Measurements from ENCODE around the gene ALB.

The ALB gene

DNA sequence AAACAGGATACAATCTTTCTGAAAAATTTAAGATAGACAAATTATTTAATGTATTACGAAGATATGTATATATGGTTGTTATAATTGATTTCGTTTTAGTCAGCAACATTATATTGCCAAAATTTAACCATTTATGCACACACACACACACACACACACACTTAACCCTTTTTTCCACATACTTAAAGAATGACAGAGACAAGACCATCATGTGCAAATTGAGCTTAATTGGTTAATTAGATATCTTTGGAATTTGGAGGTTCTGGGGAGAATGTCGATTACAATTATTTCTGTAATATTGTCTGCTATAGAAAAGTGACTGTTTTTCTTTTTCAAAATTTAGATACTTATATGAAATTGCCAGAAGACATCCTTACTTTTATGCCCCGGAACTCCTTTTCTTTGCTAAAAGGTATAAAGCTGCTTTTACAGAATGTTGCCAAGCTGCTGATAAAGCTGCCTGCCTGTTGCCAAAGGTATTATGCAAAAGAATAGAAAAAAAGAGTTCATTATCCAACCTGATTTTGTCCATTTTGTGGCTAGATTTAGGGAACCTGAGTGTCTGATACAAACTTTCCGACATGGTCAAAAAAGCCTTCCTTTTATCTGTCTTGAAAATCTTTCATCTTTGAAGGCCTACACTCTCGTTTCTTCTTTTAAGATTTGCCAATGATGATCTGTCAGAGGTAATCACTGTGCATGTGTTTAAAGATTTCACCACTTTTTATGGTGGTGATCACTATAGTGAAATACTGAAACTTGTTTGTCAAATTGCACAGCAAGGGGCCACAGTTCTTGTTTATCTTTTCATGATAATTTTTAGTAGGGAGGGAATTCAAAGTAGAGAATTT is 5.2 kb downstream of the ALB start:
- DNase-seq, result no peak

DNA sequence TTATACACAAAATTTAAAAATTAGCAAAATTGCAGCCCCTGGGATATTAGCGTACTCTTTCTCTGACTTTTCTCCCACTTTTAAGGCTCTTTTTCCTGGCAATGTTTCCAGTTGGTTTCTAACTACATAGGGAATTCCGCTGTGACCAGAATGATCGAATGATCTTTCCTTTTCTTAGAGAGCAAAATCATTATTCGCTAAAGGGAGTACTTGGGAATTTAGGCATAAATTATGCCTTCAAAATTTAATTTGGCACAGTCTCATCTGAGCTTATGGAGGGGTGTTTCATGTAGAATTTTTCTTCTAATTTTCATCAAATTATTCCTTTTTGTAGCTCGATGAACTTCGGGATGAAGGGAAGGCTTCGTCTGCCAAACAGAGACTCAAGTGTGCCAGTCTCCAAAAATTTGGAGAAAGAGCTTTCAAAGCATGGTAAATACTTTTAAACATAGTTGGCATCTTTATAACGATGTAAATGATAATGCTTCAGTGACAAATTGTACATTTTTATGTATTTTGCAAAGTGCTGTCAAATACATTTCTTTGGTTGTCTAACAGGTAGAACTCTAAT is 6.0 kb downstream of the ALB start:
- DNase-seq, result no peak

- DNase-seq, result no peak
These were observed 7.0 kb downstream of the ALB start for GRCh38 chr4:73410916-73411730.

DNA sequence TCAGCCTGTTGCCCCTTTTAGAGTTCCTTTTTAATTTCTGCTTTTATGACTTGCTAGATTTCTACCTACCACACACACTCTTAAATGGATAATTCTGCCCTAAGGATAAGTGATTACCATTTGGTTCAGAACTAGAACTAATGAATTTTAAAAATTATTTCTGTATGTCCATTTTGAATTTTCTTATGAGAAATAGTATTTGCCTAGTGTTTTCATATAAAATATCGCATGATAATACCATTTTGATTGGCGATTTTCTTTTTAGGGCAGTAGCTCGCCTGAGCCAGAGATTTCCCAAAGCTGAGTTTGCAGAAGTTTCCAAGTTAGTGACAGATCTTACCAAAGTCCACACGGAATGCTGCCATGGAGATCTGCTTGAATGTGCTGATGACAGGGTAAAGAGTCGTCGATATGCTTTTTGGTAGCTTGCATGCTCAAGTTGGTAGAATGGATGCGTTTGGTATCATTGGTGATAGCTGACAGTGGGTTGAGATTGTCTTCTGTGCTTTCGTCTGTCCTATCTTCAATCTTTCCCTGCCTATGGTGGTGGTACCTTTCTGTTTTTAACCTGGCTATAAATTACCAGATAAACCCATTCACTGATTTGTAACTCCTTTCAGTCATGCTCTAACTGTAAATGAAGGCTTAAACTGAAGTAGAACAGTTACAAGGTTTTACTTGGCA is 7.8 kb downstream of the ALB start:
- DNase-seq, result no peak

- DNase-seq, result no peak
These were observed 9.2 kb downstream of the ALB start for GRCh38 chr4:73413294-73413755.

DNA sequence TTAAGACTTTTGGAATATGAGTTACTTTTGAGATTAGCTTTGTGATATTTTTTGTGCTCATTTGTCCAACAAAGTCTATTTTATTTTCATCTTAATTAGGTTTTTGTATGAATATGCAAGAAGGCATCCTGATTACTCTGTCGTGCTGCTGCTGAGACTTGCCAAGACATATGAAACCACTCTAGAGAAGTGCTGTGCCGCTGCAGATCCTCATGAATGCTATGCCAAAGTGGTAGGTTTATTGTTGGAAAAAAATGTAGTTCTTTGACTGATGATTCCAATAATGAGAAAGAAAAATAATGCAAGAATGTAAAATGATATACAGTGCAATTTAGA is 10.8 kb downstream of the ALB start:
- no peak for DNase-seq

DNA sequence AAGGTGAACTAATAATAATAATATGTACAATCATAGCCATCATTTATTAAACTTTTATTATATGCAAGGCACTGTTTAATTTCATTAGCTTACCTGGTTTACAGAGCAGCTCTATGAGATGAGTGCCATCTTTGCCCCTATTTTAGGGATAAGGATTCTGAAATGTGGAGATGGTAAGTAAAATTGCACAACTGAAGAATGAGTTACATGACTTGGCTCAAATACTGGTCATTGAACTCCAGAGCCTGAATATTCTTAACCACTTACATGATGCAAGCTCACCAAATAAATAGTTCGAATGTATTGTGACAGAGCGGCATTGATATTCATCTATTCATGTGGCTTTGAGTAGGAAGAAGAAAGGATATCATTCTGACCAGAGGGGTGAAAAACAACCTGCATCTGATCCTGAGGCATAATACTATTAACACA is 11.7 kb downstream of the ALB start:
- DNase-seq, result no peak

DNA sequence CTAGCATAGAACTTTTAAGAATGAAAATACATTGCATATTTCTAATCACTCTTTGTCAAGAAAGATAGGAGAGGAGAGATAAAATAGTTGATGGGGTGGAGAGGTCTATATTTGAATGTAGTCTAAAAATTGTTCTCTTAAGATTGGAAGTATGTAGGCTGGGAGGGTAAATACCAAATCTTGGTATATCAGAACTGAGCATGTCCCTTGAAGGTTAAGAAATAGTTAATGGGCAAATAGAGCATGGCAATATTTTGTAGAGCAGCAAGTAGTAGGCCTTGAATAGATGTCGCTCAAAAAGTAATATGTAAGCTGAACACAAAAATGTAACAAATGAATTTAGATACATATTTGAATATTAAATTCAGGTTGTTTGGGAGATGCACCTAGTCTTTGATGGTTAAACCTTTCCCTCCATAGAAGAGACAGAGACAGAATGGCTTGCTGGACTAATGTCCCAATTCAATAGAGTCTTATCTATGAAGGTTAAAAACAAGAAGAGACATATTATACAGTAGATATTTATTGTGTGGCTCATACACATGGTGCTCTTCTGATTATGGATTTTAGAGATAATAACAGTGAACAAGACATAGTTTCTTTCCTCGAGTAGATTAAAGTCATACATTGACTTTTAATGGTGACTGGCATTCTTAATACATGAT is 12.5 kb downstream of the ALB start:
- no peak for DNase-seq

DNA sequence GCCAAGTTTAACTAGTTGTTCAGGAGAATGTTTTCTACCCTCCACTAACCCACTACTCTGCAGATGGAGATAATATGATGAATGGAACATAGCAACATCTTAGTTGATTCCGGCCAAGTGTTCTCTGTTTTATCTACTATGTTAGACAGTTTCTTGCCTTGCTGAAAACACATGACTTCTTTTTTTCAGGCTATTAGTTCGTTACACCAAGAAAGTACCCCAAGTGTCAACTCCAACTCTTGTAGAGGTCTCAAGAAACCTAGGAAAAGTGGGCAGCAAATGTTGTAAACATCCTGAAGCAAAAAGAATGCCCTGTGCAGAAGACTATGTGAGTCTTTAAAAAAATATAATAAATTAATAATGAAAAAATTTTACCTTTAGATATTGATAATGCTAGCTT is 13.3 kb downstream of the ALB start:
- DNase-seq, result no peak

DNA sequence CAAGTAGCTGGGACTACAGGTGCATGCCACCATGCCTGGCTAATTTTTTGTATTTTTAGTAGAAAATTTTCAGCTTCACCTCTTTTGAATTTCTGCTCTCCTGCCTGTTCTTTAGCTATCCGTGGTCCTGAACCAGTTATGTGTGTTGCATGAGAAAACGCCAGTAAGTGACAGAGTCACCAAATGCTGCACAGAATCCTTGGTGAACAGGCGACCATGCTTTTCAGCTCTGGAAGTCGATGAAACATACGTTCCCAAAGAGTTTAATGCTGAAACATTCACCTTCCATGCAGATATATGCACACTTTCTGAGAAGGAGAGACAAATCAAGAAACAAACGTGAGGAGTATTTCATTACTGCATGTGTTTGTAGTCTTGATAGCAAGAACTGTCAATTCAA is 13.9 kb downstream of the ALB start:
- no peak for DNase-seq

GRCh38 chr4:73418677-73419076 is 14.6 kb downstream of the ALB start:
- DNase-seq, result no peak

- DNase-seq, result no peak
These were observed 15.3 kb downstream of the ALB start for GRCh38 chr4:73419106-73420038.

GRCh38 chr4:73420615-73421014 is 16.5 kb downstream of the ALB start:
- DNase-seq, result no peak

DNA sequence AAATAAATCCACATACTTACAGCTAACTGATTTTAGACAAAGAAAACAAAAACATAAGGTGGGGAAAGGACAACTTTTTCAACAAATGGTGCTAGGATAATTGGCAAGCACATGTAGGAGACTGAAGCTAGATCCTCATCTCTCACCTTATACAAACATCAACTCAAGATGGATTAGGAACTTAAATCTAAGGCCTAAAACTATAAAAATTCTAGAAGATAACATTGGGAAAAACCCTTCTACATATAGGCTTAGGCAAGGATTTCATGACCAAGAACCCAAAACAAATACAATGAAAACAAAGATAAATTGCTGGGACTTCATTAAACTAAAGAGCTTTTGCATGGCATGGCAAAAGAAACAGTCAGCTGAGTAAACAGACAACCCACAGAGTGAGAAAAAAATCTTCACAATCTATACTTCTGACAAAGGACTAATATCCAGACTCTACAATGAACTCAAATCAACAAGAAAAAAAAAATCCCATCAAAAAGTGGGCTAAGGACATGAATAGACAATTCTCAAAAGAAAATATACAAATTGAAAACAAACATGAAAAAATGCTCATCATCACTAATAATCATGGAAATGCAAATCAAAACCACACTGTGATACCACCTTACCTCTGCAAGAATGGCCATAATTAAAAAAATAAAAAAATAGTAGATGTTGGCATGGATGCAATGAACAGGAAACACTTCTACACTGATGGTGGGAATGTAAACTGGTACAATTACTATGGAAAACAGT is 17.8 kb downstream of the ALB start:
- no peak for DNase-seq

- DNase-seq, result no peak
These were observed 18.3 kb downstream of the ALB start for GRCh38 chr4:73422458-73422752.

DNA sequence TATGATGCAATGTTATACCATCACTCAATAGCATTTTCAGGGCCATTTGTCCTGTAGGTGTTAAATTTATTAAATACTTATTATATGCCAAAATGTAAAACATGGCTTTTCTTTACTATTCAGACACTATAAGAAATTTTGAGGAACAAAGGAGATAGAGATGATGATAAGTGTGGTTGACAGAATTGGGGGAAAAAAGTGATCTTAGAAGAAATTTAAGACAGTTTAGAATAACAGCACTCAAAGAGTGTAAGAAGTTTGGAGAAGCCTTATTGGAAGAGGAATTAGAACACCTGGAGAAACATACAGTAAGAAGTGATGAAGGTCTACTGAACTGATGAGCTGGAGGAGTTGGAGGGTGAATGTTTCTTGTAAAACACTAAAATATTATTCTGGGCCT is 19.1 kb downstream of the ALB start:
- DNase-seq, result no peak

- no peak for DNase-seq
These were observed 22.6 kb downstream of the ALB start for GRCh38 chr4:73426666-73427065.

DNA sequence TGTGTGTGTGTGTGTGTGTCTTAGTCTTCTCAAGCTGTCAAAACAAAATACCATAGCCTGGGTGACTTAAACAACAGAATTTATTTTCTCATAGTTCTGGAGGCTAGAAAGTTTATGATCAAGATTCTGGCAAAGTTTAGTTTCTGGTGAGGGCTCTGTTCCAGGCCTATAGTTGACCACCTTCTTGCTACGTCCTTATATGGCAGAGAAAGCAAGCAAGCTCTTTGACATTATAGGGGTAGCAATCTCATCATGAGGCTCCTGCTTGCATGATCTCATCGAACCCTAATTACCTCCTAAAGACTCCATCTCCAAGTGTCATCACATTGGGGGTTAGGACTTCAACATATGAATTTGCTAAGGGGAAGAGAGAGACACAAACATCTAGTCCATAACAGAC is 25.0 kb downstream of the ALB start:
- DNase-seq, result no peak

- DNase-seq, result no peak
These were observed 25.9 kb downstream of the ALB start for GRCh38 chr4:73429826-73430587.

GRCh38 chr4:73431813-73432168 is 27.7 kb downstream of the ALB start:
- no peak for DNase-seq
